Panc1 (cell line): ENCODE results near the gene NRGN. TPM values are rescaled to one million over a fixed set of nuclear protein-coding genes. Genes with fewer than 3 reads are reported as not detected.
"Not testable (repeated sequence)": the region's sequence is repeated elsewhere in the genome, so short reads cannot be mapped to it uniquely, and the experiment has no call there.

Experiments
- ATAC-seq: fragments of 200-7000 bp; cut with Tn5 transposase; 2 replicates; pipeline ENCODE4 v1.9.1; 2020; ENCODE audit warnings: mild to moderate bottlenecking, moderate library complexity
- BruUV-seq: library from RNA; stranded (reverse); fragments of 400-500 nt; replicated peaks from 2 replicates; lab custom pipeline; 2021; lab: Mats Ljungman, UMichigan
- CTCF ChIA-PET: fragments of 300-600 bp; sonication (Branson Sonifier 250); formaldehyde crosslinking; loops from one replicate; lab custom pipeline; 2022; ENCODE audit warnings: antibody characterized with exemption; lab: Charles Lee
- POLR2A ChIA-PET: fragments of 300-600 bp; sonication (Branson Sonifier 250); formaldehyde crosslinking; loops from one replicate; lab custom pipeline; 2022; ENCODE audit warnings: antibody characterized with exemption; lab: Charles Lee
- DNase-seq: peaks from one replicate; pipeline ENCODE4 v3.0.0-alpha.2; 2010; ENCODE audit warnings: low read depth, low spot score
- H3K27ac ChIP-seq: 2 replicates; pipeline ENCODE4 v1.5.1; 2011; ENCODE audit warnings: mild to moderate bottlenecking, low read length, inconsistent platforms
- H3K27me3 ChIP-seq: fragments of 200-500 bp; sonication (Bioruptor generic); 2 replicates; pipeline ENCODE4 v1.6.0; 2014; ENCODE audit warnings: low read length, inconsistent platforms; ENCODE audit not compliant: control insufficient read depth, insufficient read depth
- H3K36me3 ChIP-seq: fragments of 200-500 bp; sonication (Bioruptor generic); 2 replicates; pipeline ENCODE4 v1.5.1; 2014; ENCODE audit warnings: inconsistent platforms, mild to moderate bottlenecking, low read length, moderate library complexity; ENCODE audit not compliant: control insufficient read depth, insufficient read depth
- H3K4me1 ChIP-seq: 2 replicates; pipeline ENCODE4 v1.5.1; 2011; ENCODE audit warnings: inconsistent platforms, mild to moderate bottlenecking, low read length, moderate library complexity; ENCODE audit not compliant: control insufficient read depth, insufficient read depth
- H3K4me3 ChIP-seq, 2 experiments: 2 replicates each; pipeline ENCODE4 v1.5.1; 2011 to 2012; ENCODE audit warnings: low read depth in 2 of 2, low read length in 2 of 2, mild to moderate bottlenecking in 2 of 2, inconsistent platforms in 1 of 2, moderate library complexity in 1 of 2
- H3K9me3 ChIP-seq: fragments of 200-500 bp; sonication (Bioruptor generic); 2 replicates; pipeline ENCODE4 v1.5.1; 2014; ENCODE audit warnings: low read depth, mild to moderate bottlenecking, inconsistent platforms, low read length, moderate library complexity; ENCODE audit not compliant: control insufficient read depth, insufficient read depth
- POLR2AphosphoS5 ChIP-seq: IDR thresholded peaks from 2 replicates; pipeline ENCODE4 v1.6.1; 2012; ENCODE audit warnings: mild to moderate bottlenecking, low read depth, low read length, moderate library complexity
- REST ChIP-seq, 2 experiments: IDR thresholded peaks; 2 replicates each; pipeline ENCODE4 v1.6.1; 2011 to 2012; ENCODE audit warnings: low read depth in 2 of 2, control low read depth in 1 of 2, low read length in 1 of 2, mild to moderate bottlenecking in 1 of 2, moderate library complexity in 1 of 2; ENCODE audit not compliant: insufficient read depth in 1 of 2
- SIN3A ChIP-seq: IDR thresholded peaks from 2 replicates; pipeline ENCODE4 v1.6.1; 2012; ENCODE audit warnings: low read depth, mild to moderate bottlenecking, low read length, moderate library complexity, borderline replicate concordance; ENCODE audit not compliant: insufficient read depth
- TCF7L2 ChIP-seq: IDR thresholded peaks from 2 replicates; pipeline ENCODE4 v1.6.1; 2011; ENCODE audit warnings: mild to moderate bottlenecking, low read depth, low read length, inconsistent platforms
- in situ Hi-C: cut with HindIII; loops from 2 replicates; pipeline ENCODE4 v1.10.0; 2016; ENCODE audit warnings: low sequenced_read_pairs, low pct_unique_long_range_greater_than_20kb
- intact Hi-C: fragments of 100-400 bp; cut with micrococcal nuclease; formaldehyde crosslinking; loops from one replicate; pipeline ENCODE4 v1.10.0; 2022; ENCODE audit not compliant: unreplicated experiment
- total RNA-seq: library from RNA; stranded (reverse); gene quantifications from one replicate; pipeline ENCODE4 v1.2.1, GENCODE V29; 2021; ENCODE audit not compliant: unreplicated experiment
- TF ChIP-seq, protein P1 (sequence below): fragments of 450-650 bp; IDR thresholded peaks from 2 replicates; pipeline ENCODE4 v1.5.1; 2017; ENCODE audit warnings: mild to moderate bottlenecking

The NRGN gene
- total RNA-seq, 1 experiment from 2014 or later: 5.7 TPM

- H3K27ac ChIP-seq: no peak overlapping the region
- no peaks in the 10 kb centered on the region for H3K27me3 ChIP-seq
- H3K36me3 ChIP-seq: peaks cover 3% of the 10 kb centered on the region
- H3K4me3 ChIP-seq: no peak overlapping the region
- in situ Hi-C loops: no loop called here
- ATAC-seq (no peak), DNase-seq (no peak)
- intact Hi-C loops: no loop called here
- no peak for TF ChIP-seq TCF7L2
- ChIA-PET POLR2A (interaction anchor here (1.0 kb wide), 1 partner anchor 30 kb away, joined by 3 read pairs; no protein-coding TSS in a partner anchor), CTCF (interaction anchor here (0.5 kb wide), 1 partner anchor 68 kb away, joined by 3 read pairs; no protein-coding TSS in a partner anchor)
- H3K4me1 ChIP-seq: no peaks in the 10 kb centered on the region
- BruUV-seq: no TSS peak
- no peaks in the 10 kb centered on the region for H3K9me3 ChIP-seq
These were observed 29.2 kb downstream of the NRGN start for GRCh38 chr11:124768914-124769313.

- Histone ChIP-seq H3K4me1 (no peaks in the 10 kb centered on the region), H3K9me3 (no peaks in the 10 kb centered on the region), H3K27me3 (no peaks in the 10 kb centered on the region), H3K27ac (no peak overlapping the region), H3K4me3 (no peak overlapping the region), H3K36me3 (peaks cover 3% of the 10 kb centered on the region)
- in situ Hi-C loops (no loop called here), intact Hi-C loops (no loop called here)
- ATAC-seq: peak; percentile 81
- TF ChIP-seq POLR2AphosphoS5 (no peak), TCF7L2 (no peak), SIN3A (no peak), REST (IDR thresholded peaks at IDR 0.05; ENCODE audit: insufficient read depth in 1 of 2, low read depth in 2 of 2, low read length in 1 of 2) (no peak)
- TF ChIP-seq, protein P1, sequence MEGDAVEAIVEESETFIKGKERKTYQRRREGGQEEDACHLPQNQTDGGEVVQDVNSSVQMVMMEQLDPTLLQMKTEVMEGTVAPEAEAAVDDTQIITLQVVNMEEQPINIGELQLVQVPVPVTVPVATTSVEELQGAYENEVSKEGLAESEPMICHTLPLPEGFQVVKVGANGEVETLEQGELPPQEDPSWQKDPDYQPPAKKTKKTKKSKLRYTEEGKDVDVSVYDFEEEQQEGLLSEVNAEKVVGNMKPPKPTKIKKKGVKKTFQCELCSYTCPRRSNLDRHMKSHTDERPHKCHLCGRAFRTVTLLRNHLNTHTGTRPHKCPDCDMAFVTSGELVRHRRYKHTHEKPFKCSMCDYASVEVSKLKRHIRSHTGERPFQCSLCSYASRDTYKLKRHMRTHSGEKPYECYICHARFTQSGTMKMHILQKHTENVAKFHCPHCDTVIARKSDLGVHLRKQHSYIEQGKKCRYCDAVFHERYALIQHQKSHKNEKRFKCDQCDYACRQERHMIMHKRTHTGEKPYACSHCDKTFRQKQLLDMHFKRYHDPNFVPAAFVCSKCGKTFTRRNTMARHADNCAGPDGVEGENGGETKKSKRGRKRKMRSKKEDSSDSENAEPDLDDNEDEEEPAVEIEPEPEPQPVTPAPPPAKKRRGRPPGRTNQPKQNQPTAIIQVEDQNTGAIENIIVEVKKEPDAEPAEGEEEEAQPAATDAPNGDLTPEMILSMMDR: no peak
- ChIA-PET CTCF (no interaction called here), POLR2A (no interaction called here)
- DNase-seq: no peak
- BruUV-seq: no TSS peak
These were observed 30.3 kb downstream of the NRGN start for GRCh38 chr11:124769806-124770774.

- intact Hi-C loops, H3K4me3 ChIP-seq, CTCF ChIA-PET, H3K27ac ChIP-seq, in situ Hi-C loops, ATAC-seq, H3K4me1 ChIP-seq, H3K36me3 ChIP-seq, BruUV-seq, H3K27me3 ChIP-seq, H3K9me3 ChIP-seq, DNase-seq: not testable (repeated sequence)
- POLR2A ChIA-PET: interaction anchor here (0.6 kb wide), 1 partner anchor 30 kb away, joined by 3 read pairs; no protein-coding TSS in a partner anchor
These were observed 31.2 kb downstream of the NRGN start for GRCh38 chr11:124770959-124771358.
